ENCODE results near the gene ALKBH8. TPM values are rescaled to one million over a fixed set of nuclear protein-coding genes. Genes with fewer than 3 reads are reported as not detected.
"Not testable (repeated sequence)": the region's sequence is repeated elsewhere in the genome, so short reads cannot be mapped to it uniquely, and the experiment has no call there.

The ALKBH8 gene
- total RNA-seq, 2 donors from 2014 or later = 6.3 to 6.5 TPM

- intact Hi-C loops (cut with DNase I) = no loop called here
- ATAC-seq (peak in 1 of 2 donors; percentile 38), DNase-seq (no peak)
These were observed 20.4 kb downstream of the ALKBH8 start for GRCh38 chr11:107545101-107545514.

GRCh38 chr11:107538821-107539220, 26.7 kb downstream of the ALKBH8 start:
- intact Hi-C loops (cut with DNase I) = no loop called here

GRCh38 chr11:107538239-107538638, 27.3 kb downstream of the ALKBH8 start:
- intact Hi-C loops (cut with DNase I) = no loop called here
- DNase-seq (no peak), ATAC-seq (no peak)

More at GRCh38 chr11:107538821-107539220, 26.7 kb downstream of the ALKBH8 start:
- ATAC-seq (no peak), DNase-seq (no peak)

GRCh38 chr11:107537155-107537554, 28.4 kb downstream of the ALKBH8 start:
- ATAC-seq; DNase-seq; intact Hi-C loops (cut with DNase I): not testable (repeated sequence)

- no peak for ATAC-seq
- no peak for DNase-seq
- intact Hi-C loops (cut with DNase I) = no loop called here
These were observed 39.3 kb downstream of the ALKBH8 start for GRCh38 chr11:107526197-107526596.

- no peak for DNase-seq
- no peak for ATAC-seq
- intact Hi-C loops (cut with DNase I) = no loop called here
These were observed 56.7 kb downstream of the ALKBH8 start for GRCh38 chr11:107508858-107509244.

GRCh38 chr11:107508201-107508857, 57.2 kb downstream of the ALKBH8 start:
- intact Hi-C loops (cut with DNase I) = no loop called here
- no peak for DNase-seq
- no peak for ATAC-seq

- intact Hi-C loops (cut with DNase I) = no loop called here
- DNase-seq = no peak
- ATAC-seq = no peak
These were observed 59.8 kb downstream of the ALKBH8 start for GRCh38 chr11:107505647-107506225.

GRCh38 chr11:107504981-107505380, 60.6 kb downstream of the ALKBH8 start:
- intact Hi-C loops (cut with DNase I) = no loop called here
- no peak for ATAC-seq
- DNase-seq = no peak

- ATAC-seq (no peak), DNase-seq (no peak)
- intact Hi-C loops (cut with DNase I) = no loop called here
These were observed 63.8 kb downstream of the ALKBH8 start for GRCh38 chr11:107501713-107502112.

- intact Hi-C loops (cut with DNase I); DNase-seq; ATAC-seq: not testable (repeated sequence)
These were observed 68.2 kb downstream of the ALKBH8 start for GRCh38 chr11:107497371-107497770.

- DNase-seq (no peak), ATAC-seq (peak in 1 of 2 donors; percentile 57)
- intact Hi-C loops (cut with DNase I) = no loop called here
These were observed 69.5 kb downstream of the ALKBH8 start for GRCh38 chr11:107496011-107496410.

GRCh38 chr11:107494055-107494454, 71.5 kb downstream of the ALKBH8 start:
- ATAC-seq = no peak
- intact Hi-C loops (cut with DNase I) = no loop called here

GRCh38 chr11:107493117-107493516, 72.4 kb downstream of the ALKBH8 start:
- ATAC-seq (no peak), DNase-seq (no peak)
- intact Hi-C loops (cut with DNase I) = no loop called here

More at GRCh38 chr11:107494055-107494454, 71.5 kb downstream of the ALKBH8 start:
- no peak for DNase-seq

- intact Hi-C loops (cut with DNase I) = no loop called here
- ATAC-seq = no peak
These were observed 74.7 kb downstream of the ALKBH8 start for GRCh38 chr11:107490836-107491235.

GRCh38 chr11:107482234-107482633, 83.3 kb downstream of the ALKBH8 start:
- intact Hi-C loops (cut with DNase I) = no loop called here
- no peak for ATAC-seq
- DNase-seq = no peak

More at GRCh38 chr11:107490836-107491235, 74.7 kb downstream of the ALKBH8 start:
- no peak for DNase-seq

GRCh38 chr11:107478922-107479321, 86.6 kb downstream of the ALKBH8 start:
- DNase-seq (no peak), ATAC-seq (no peak)
- intact Hi-C loops (cut with DNase I) = no loop called here

- DNase-seq = no peak
- no peak for ATAC-seq
- intact Hi-C loops (cut with DNase I) = no loop called here
These were observed 87.7 kb downstream of the ALKBH8 start for GRCh38 chr11:107477820-107478219.

- ATAC-seq (no peak), DNase-seq (no peak)
- intact Hi-C loops (cut with DNase I) = no loop called here
These were observed 91.7 kb downstream of the ALKBH8 start for GRCh38 chr11:107473792-107474191.

- no peak for ATAC-seq
- no peak for DNase-seq
- intact Hi-C loops (cut with DNase I) = no loop called here
These were observed 92.6 kb downstream of the ALKBH8 start for GRCh38 chr11:107472966-107473365.

GRCh38 chr11:107468596-107468995, 96.9 kb downstream of the ALKBH8 start:
- no peak for ATAC-seq
- DNase-seq = no peak
- intact Hi-C loops (cut with DNase I) = no loop called here

Data from left cardiac atrium (tissue), 4 donors.